Uterus (tissue), 2 donors: ENCODE data around the gene SOWAHD.

Source experiments
- POLR2A ChIP-seq, 2 donors: fragments of 450-650 bp; IDR thresholded peaks; one replicate each; pipeline ENCODE4 v1.6.1; 2016; ENCODE audit warnings: antibody characterized with exemption in 2 of 2, mild to moderate bottlenecking in 1 of 2, moderate library complexity in 1 of 2
- TF ChIP-seq, protein P1 (sequence below), 4 experiments: fragments of 200-600 bp in 2 of 4; fragments of 450-650 bp in 2 of 4; sonication (generic) in 2 of 4; IDR thresholded peaks; one replicate each; pipeline ENCODE4 v1.5.1; 2016 to 2019; ENCODE audit warnings: antibody characterized with exemption in 4 of 4, mild to moderate bottlenecking in 2 of 4, moderate library complexity in 1 of 4

GRCh38 chrX:119734897-119735339 is 23.5 kb upstream of the SOWAHD start:
- TF ChIP-seq POLR2A (IDR thresholded peaks at IDR 0.05): no peak
- TF ChIP-seq, protein P1, sequence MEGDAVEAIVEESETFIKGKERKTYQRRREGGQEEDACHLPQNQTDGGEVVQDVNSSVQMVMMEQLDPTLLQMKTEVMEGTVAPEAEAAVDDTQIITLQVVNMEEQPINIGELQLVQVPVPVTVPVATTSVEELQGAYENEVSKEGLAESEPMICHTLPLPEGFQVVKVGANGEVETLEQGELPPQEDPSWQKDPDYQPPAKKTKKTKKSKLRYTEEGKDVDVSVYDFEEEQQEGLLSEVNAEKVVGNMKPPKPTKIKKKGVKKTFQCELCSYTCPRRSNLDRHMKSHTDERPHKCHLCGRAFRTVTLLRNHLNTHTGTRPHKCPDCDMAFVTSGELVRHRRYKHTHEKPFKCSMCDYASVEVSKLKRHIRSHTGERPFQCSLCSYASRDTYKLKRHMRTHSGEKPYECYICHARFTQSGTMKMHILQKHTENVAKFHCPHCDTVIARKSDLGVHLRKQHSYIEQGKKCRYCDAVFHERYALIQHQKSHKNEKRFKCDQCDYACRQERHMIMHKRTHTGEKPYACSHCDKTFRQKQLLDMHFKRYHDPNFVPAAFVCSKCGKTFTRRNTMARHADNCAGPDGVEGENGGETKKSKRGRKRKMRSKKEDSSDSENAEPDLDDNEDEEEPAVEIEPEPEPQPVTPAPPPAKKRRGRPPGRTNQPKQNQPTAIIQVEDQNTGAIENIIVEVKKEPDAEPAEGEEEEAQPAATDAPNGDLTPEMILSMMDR (IDR thresholded peaks at IDR 0.05): no peak
